Vagina (tissue), 2 donors: ENCODE measurements around the gene ST6GAL1.

ENCODE experiments used
- POLR2A ChIP-seq, 2 donors: fragments of 450-650 bp; IDR thresholded peaks; one replicate each; pipeline ENCODE4 v1.6.1; 2017; ENCODE audit warnings: antibody characterized with exemption in 2 of 2, mild to moderate bottlenecking in 2 of 2, moderate library complexity in 2 of 2
- POLR2AphosphoS5 ChIP-seq, 2 donors: sonication (generic); formaldehyde crosslinking; IDR thresholded peaks; one replicate each; pipeline ENCODE4 v1.9.0; 2017; ENCODE audit warnings: antibody characterized with exemption in 2 of 2, mild to moderate bottlenecking in 2 of 2, low read depth in 1 of 2; ENCODE audit not compliant: insufficient read depth in 1 of 2
- TF ChIP-seq, protein P1 (sequence below), 3 experiments: fragments of 450-650 bp in 2 of 3; fragments of 200-600 bp in 1 of 3; sonication (generic) in 1 of 3; IDR thresholded peaks; one replicate each; pipeline ENCODE4 v1.5.1; 2017 to 2019; ENCODE audit warnings: antibody characterized with exemption in 3 of 3, mild to moderate bottlenecking in 2 of 3, moderate library complexity in 2 of 3

DNA sequence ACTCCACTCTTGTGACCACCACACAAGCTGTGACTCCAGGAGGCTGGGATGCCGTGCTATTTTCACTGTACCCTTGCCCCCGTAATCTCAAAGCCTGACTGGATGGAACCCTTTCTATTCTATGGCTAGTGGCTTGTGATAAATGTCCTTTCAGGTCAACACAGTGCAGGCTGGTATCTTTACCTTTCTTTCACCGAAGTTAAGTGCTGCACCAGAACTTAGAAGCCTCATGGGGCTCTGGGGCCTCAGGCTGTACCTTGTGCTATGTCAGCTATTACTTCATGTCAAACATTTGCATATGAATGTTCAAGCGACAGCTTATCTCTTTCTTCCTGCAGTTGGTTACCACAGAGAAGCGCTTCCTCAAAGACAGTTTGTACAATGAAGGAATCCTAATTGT lies 142.2 kb downstream of the ST6GAL1 start:
- TF ChIP-seq, protein P1, sequence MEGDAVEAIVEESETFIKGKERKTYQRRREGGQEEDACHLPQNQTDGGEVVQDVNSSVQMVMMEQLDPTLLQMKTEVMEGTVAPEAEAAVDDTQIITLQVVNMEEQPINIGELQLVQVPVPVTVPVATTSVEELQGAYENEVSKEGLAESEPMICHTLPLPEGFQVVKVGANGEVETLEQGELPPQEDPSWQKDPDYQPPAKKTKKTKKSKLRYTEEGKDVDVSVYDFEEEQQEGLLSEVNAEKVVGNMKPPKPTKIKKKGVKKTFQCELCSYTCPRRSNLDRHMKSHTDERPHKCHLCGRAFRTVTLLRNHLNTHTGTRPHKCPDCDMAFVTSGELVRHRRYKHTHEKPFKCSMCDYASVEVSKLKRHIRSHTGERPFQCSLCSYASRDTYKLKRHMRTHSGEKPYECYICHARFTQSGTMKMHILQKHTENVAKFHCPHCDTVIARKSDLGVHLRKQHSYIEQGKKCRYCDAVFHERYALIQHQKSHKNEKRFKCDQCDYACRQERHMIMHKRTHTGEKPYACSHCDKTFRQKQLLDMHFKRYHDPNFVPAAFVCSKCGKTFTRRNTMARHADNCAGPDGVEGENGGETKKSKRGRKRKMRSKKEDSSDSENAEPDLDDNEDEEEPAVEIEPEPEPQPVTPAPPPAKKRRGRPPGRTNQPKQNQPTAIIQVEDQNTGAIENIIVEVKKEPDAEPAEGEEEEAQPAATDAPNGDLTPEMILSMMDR (IDR thresholded peaks at IDR 0.05) = no peak
- TF ChIP-seq POLR2A (IDR thresholded peaks at IDR 0.05) = no peak
- no peak for TF ChIP-seq POLR2AphosphoS5 (IDR thresholded peaks at IDR 0.05; ENCODE audit: insufficient read depth in 1 of 2, low read depth in 1 of 2)
